Fibroblast of peridontal ligament (primary cell): ENCODE measurements around the gene TRIM38.

ENCODE experiments used
- DNase-seq: peaks from one replicate; pipeline ENCODE4 v3.0.0-alpha.2; 2010; ENCODE audit errors: extremely low read depth

TRIM38 gene

DNA sequence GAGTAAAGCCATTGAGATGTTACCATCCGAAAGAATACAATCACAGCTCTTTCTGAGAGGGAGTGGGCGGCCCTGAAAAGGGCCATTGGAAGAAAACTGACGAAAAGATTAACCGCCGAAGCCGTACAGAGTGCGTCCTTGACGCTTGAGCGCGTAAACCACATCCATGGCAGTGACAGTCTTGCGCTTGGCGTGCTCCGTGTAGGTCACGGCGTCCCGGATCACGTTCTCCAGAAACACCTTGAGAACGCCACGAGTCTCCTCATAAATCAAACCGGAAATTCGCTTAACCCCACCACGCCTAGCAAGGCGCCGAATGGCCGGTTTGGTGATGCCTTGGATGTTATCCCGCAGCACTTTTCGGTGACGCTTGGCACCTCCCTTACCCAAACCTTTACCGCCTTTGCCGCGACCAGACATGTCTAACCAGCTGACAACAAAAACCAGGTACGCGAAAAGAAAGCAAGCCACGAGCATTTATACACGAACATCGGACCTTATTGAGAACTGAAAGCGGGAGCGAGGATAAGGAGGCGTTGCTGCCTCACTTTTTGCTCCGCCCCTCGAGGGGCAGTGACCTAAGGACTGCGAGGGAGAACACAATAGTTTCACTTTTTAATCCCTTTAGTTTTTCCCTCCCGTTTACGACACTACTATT lies 64.4 kb downstream of the TRIM38 start:
- DNase-seq: peak; percentile 96

DNA sequence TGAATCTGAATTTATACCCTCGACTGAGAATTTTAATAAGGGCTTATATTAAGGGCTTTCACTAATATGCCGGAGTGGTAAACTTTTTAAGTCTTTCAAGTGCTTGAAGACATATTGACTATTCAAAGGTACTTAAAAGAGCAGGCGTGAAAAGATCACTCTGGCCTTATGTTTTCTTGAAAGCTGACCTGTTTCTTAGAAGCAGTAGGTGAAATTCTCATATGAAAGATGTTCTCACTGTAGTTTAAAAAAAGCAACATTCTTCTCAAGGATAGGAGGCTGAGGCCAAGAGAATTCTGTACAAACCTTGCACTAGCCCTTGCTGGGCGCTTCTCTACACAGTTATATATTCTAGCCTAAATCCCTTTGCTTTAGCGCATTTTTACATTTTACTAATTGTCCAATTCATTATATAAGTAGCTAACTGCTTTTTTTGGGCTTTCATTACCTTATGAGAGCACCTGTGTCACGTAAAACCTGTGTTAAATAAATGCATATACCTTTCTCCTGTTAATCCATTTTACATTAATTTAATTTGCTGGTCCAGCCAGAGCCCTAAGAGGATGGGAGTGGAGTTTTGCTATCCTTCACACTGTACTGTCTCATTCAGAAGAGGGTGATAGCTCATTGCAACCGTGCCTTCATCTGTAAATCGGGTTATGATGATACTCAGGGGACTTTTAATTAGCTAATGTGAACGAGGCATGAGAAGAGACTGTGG lies 65.0 kb downstream of the TRIM38 start:
- no peak for DNase-seq

DNA sequence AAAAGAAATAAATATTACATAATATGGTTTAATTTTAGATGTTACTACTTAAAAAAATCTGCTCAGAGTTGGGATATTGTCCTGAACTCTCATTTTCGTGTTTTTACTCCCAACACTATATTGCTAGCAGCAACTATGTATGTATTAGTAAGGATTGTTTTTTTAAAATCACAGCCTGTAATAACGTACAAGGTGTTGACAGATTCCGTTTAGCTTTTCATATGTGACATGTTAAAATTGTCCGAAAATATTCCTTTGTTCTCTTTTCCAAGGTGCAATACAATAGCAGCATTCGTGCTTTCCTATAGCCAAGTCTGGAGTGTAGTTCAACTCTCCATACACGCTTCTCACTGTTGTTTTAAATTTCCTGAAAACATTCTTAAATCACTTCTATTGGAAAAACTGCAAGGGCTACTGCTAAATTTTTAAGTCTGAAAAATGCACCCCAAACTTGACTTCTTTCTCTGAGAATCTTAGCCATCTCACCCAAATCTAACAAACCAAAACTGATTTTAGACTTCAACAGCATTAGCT lies 65.7 kb downstream of the TRIM38 start:
- no peak for DNase-seq

DNA sequence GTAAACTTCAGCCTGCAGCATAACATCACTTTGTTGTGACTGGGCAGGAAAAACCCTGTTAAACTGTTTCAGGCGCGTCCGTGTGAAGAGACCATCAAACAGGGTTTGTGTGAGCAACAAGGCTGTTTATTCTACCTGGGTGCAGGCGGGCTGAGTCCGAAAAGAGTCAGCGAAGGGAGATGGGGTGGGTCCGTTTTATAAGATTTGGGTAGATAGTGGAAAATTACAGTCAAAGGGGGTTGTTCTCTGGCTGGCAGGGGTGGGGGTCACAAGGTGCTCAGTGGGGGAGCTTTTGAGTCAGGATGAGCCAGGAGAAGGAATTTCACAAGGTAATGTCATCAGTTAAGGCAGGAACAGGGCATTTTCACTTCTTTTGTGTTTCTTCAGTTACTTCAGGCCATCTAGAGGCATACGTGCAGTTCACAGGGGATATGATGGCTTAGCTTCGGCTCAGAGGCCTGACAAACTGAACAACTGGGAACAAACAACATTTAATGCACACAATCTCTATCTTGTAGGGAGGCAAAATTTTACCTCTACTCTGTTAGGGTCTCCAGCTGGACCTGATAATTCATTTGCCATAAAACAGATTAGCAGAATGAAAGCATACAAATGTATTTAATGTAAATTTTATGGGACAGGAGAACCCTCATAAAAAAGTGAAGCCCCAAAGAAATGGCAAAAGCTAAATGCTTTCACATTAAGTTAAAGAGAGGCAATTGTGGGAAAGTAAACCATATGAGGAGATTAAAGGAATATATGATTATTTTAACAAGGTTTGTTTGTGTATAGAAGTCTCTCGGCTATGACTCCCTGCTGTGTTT lies 66.4 kb downstream of the TRIM38 start:
- DNase-seq: no peak

DNA sequence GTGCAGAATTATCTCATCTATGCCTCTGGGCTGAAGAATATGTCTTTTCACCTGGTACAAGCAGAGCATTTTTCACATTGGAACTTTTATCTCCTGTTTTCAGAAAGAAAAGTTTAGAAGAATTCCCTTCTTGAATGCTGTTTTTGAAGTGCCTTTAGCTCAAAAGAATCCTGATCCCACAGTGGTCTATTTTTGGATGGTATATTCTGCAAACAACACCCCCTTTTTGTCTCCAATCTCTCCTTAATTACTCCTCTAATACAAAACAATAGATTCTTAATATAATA lies 66.9 kb downstream of the TRIM38 start:
- no peak for DNase-seq

DNA sequence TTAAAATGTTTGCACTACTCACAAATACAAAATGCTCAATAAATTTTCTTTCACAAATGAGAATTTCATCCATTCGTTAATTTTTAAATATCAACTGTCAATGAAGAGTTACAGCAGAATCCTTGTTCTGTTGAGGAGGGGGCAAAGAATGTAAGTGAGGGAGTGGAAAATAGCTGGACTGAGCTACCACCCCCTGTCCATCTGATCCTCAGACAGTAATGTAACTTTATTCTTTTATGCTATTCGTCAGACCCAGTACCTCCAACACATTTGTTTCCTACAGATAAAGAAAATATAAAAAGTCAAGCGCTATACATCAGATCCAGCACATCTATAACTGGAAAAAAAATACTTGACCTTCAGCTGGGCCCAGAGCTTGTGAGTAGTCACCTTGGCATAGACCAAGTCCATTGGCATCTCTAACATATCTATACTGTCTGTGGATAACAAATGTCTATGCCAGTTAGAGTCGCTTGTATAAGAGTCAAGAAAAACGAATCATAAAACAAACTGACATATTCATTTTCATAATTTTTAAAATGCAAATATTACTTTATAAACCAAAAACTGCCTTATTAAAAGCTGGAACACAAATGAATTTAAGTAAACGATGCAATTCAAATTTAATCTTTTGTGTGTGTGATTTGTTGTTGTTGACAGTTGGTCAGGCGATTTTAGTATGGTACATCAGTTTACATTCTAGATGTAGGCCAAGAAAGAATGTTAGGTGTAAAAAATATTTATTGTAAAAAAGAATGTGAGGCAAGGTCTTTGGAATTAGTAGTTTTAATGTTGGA lies 67.5 kb downstream of the TRIM38 start:
- no peak for DNase-seq

DNA sequence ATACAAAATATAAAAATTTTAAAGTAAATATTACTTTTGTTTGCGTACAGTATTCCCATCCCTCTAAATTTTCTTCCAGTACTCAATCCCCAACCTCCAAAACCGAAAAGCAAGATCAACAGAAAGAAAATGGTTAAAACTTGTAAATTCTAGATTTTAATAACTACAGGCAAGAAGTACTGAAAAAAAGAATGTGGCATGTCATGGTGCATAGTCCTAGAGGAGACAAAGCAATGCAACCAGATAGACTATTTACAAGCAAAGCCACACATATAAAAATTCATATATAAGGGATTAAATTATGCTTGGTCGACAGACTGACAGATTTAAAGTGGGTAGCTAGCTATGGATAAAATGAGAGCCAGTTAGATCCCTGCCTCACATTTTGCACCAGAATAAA lies 68.1 kb downstream of the TRIM38 start:
- DNase-seq: no peak

DNA sequence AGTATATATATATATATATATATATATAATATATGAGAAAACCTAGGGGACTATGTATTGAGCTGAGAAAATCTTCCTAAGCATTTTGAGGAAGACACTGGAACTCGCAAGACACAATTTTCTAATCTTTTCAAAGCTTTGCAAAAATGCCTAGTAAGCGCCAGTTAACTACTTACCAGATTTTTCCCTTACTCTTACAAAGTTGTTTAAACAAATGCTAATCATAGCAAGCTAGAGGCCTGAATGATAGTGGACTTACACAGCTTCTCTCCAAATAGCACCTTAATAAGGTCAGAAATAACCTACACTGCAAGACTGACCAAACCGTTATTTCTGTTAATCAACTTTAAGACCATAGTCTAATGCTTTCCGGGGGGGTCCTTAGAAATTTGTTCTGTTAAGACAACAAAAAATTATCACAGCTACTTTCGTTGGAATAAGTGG lies 68.6 kb downstream of the TRIM38 start:
- no peak for DNase-seq

DNA sequence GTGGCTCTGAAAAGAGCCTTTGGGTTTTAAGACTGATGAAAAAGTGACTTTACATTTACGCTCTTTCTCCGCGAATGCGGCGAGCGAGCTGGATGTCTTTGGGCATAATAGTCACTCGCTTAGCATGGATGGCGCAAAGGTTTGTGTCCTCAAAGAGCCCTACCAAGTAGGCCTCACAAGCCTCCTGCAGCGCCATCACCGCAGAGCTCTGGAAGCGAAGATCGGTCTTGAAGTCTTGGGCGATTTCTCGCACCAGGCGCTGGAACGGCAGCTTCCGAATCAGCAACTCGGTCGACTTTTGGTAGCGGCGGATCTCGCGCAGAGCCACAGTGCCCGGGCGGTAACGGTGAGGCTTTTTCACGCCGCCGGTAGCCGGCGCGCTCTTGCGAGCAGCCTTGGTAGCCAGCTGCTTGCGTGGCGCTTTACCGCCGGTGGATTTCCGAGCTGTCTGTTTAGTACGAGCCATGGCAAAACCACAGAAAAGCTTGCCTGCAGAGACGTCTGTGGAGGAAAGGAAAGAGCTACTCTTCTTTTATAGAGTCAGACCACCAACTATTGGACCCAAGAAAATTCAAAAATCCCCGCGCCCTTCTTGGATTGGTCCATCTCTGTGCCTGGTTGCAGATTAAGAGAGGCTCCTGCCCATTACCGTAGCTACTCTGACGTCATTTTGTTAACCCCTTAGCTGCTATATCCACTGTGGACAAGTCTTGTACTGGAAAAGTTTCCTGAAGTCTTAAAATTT lies 69.2 kb downstream of the TRIM38 start:
- DNase-seq: peak; percentile 97

DNA sequence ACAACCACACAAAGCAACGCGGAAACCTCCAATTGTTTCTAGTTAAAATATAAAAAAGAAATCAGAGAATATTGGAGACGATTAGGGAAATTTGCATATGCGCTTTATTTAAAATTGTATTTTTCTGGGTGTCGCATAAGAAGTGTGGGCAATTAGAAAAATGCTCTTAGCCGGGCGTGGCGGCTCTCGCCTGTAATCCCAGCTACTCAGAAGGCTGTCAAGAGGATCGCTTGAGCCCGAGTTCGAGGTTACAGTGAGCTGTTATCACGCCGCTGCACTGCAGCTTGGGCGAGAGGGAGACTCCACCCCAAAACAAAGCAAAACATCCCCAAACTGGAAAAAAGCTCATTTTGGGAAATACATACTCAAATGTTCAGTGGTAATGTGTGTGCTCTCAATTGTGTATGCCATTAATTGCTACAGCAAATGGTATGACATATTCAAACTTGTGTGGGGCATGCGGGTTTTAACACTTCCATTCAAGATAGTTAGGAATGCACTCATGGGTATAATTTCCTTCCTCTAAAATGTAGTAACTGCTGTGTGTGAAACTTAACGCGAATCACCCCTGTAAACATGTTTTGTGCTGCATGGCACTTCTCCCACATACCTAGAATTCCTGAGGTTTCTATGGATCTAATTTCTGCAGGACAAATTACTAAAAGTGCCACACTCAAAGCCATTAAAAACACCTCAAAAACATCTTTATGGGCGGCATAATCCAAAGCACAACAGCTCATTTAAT lies 69.9 kb downstream of the TRIM38 start:
- DNase-seq: no peak

DNA sequence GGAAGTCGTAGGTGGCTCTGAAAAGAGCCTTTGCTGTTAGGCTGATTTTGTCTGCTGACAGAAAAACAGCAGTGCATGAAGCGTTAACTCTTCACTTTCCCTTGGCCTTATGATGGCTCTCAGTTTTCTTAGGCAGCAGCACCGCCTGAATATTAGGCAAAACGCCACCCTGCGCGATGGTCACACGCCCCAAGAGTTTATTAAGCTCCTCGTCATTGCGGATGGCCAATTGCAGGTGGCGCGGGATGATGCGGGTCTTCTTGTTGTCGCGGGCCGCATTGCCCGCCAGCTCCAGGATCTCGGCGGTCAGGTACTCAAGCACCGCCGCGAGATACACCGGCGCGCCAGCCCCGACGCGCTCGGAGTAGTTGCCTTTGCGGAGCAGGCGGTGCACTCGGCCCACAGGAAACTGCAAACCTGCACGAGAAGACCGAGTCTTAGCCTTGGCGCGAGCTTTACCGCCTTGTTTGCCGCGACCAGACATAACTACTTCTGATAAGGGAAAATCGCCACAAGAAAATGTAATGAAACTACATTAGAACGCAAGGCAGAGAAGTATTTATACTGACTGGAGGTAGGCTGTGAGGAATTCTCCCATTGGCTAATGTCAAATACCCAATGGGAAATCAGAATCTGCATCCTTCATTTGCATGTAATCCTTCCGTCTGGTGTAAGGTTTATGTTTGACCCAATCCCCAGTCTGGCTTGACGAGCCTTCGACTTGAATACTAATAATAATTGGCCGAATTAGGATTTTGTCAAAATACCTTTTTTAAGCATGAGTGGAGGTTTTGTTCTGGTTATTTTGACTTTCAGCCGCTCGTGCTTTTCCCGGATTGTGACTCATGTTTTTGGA lies 70.7 kb downstream of the TRIM38 start:
- peak; percentile 98 for DNase-seq

DNA sequence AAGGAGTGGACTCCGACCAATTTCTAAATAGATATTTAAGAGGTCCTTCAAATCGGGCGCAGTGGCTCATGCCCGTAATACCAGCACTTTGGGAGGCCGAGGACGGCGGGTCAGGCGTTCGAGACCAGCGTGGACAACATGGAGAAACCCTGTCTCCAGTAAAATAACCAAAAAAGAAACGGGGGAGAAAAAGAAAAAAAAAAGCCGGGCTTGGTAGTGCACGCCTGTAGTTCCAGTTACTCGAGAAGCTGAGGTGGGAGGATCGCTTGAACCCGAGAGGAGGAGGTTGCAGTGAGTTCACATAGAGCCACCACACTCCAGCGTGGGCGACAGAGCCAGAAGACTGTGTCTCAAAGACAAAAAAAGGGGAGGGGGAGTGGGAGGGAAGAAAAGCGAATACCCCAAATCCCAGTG lies 71.3 kb downstream of the TRIM38 start:
- no peak for DNase-seq

DNA sequence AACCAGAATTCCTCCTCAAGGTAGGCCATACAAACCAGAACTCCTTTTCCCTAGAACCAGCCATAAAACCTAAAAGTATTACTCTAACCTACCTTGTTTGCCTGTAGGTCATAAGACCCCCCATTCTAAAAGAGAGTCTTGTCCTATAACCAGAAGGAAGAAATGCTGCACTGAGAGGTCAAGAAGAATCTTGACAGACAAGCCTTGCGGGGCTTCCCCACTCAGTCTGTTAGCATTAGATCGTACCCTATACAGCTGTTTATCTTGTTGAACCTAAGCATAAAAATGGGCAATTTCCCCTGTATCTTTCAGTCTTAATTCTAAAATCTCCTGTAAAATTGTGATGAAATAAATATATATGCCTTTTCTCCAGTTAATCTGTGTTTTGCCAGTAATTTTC lies 72.3 kb downstream of the TRIM38 start:
- no peak for DNase-seq
